CD4-positive, CD25-positive, alpha-beta regulatory T cell (primary cell): Measurements from ENCODE around the gene ZNF558. TPM values are rescaled to one million over a fixed set of nuclear protein-coding genes. Genes with fewer than 3 reads are reported as not detected.

Source experiments
- ATAC-seq, 2 donors: fragments of 150-1000 bp; cut with Tn5 transposase; one replicate each; pipeline ENCODE4 v1.10.0; 2021; ENCODE audit warnings: low read depth in 2 of 2, moderate number of reproducible peaks in 2 of 2, moderate library complexity in 1 of 2
- DNase-seq, 3 donors: peaks; one replicate each; pipeline versions ENCODE4 v3.0.0 to v3.0.0-alpha.2; 2012 to 2022; ENCODE audit warnings: mixed read lengths in 1 of 3
- H3K27ac ChIP-seq: one replicate; pipeline ENCODE4 v1.7.0; 2013; ENCODE audit warnings: mild to moderate bottlenecking, low read length; ENCODE audit not compliant: insufficient read depth, poor library complexity, severe bottlenecking
- H3K27me3 ChIP-seq: one replicate; pipeline ENCODE4 v1.7.0; 2013; ENCODE audit warnings: low read length; ENCODE audit not compliant: control insufficient read depth, insufficient read depth
- H3K36me3 ChIP-seq: one replicate; pipeline ENCODE4 v1.7.0; 2013; ENCODE audit warnings: mild to moderate bottlenecking, low read length, moderate library complexity; ENCODE audit not compliant: control insufficient read depth, insufficient read depth
- H3K4me1 ChIP-seq: 2 replicates; pipeline ENCODE4 v1.7.0; 2013; ENCODE audit warnings: mild to moderate bottlenecking, low read length; ENCODE audit not compliant: insufficient read depth, control insufficient read depth, poor library complexity, severe bottlenecking
- H3K4me3 ChIP-seq: one replicate; pipeline ENCODE4 v1.7.0; 2013; ENCODE audit warnings: low read depth, mild to moderate bottlenecking, low read length, moderate library complexity
- H3K9me3 ChIP-seq, 2 experiments: 1 replicate in 1 of 2; 2 replicates in 1 of 2; pipeline ENCODE4 v1.7.0; 2013; ENCODE audit warnings: low read length in 2 of 2, mild to moderate bottlenecking in 1 of 2, moderate library complexity in 1 of 2; ENCODE audit not compliant: control insufficient read depth in 2 of 2
- H3K27ac Mint-ChIP-seq, 3 donors: one replicate each; pipeline ENCODE4 v1.8.0; 2020 to 2022; ENCODE audit warnings: mild to moderate bottlenecking in 3 of 3, mixed read lengths in 3 of 3, moderate library complexity in 2 of 3
- H3K27me3 Mint-ChIP-seq: one replicate; pipeline ENCODE4 v1.8.0; 2022; ENCODE audit warnings: mild to moderate bottlenecking, mixed read lengths
- H3K36me3 Mint-ChIP-seq: one replicate; pipeline ENCODE4 v1.8.0; 2020; ENCODE audit warnings: mixed read lengths
- H3K4me1 Mint-ChIP-seq, 4 donors: one replicate each; pipeline ENCODE4 v1.8.0; 2020 to 2022; ENCODE audit warnings: mixed read lengths in 4 of 4, mild to moderate bottlenecking in 1 of 4
- H3K4me3 Mint-ChIP-seq, 4 donors: one replicate each; pipeline ENCODE4 v1.8.0; 2020 to 2022; ENCODE audit warnings: mild to moderate bottlenecking in 4 of 4, mixed read lengths in 4 of 4, moderate library complexity in 3 of 4
- H3K9me3 Mint-ChIP-seq, 7 donors: one replicate each; pipeline ENCODE4 v1.8.0; 2020 to 2022; ENCODE audit warnings: mixed read lengths in 7 of 7, mild to moderate bottlenecking in 3 of 7, moderate library complexity in 2 of 7
- polyA plus RNA-seq, 4 donors: library from polyadenylated mRNA; unstranded; fragments of 300-500 nt; fragmentation: Illumina TruSeq; gene quantifications; one replicate each; pipeline ENCODE4 v1.2.3, GENCODE V29; 2021
- total RNA-seq: library from RNA; stranded (reverse); gene quantifications from one replicate; pipeline ENCODE4 v1.2.3, GENCODE V29; 2022

The ZNF558 gene
- 22.9 TPM for total RNA-seq
- polyA plus RNA-seq = 10 to 100 TPM in 1 of 4 donors, 1 to 10 TPM in 3; 6.1 to 11.2 (median 6.7) TPM

DNA sequence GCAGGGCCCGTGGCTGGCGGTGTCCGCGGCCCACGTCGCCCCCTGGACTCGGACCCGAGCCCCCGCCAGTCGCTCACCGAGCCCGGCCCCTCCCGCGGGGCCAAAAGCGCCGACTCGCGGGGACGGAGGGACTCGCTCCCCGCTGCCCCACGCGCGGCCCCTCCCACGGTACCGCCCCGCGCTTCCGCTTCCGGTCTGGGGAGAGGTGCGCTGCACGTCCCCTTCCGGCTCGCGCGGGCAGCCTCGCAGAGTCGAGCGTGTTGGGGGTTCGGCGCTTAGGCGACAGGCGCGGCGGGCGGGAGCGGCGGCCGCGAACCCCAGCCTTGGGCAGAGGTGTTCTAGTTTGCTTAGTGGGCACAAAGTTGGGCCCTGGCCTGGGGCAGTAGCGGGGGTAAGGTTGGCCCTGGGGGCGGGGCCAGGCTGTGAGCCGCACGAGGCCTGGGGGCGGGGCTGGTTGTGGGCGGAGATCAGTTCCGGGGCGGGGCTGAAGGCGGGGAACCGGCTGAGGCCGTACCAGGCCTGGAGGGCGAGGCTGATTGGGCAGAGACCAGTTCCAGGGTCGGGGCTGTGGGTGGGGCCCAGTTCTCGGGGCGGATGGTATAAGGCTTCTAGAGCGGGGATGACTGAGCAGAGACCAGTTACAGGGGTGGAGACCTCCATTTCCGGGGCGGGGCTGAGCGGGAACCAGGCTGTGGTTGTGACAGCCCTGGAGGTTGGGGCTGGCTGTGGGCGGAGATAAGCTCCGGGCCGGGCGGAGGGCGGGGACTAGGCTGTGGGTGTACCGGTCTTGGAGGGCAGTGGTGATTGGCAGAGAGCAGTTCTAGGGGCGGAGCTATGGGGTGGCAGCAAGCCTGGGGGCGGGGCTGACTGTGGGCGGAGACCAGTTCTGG, at the start of gene ZNF558, which contains the start of gene MBD3L1:
Gene ZNF558 (minus strand): TSS at position 173 of the 890 bp plus-strand sequence. CDS start 9,645 bp downstream, outside the sequence.
Gene MBD3L1 (plus strand): TSS at position 246 of the 890 bp plus-strand sequence. CDS start 10,302 bp downstream, outside the sequence.
- peak within 1 kb of the TSS; percentile 90 to 98 (median 95) for H3K4me3 Mint-ChIP-seq
- H3K36me3 Mint-ChIP-seq = peaks cover 9% of the 10 kb centered on the region
- peaks cover 0 to 34% (median 19%) of the 10 kb centered on the region in 4 donors for H3K4me1 Mint-ChIP-seq
- peak within 1 kb of the TSS; percentile 93 for H3K27ac ChIP-seq
- peak within 1 kb of the TSS; percentile 96 to 98 (median 97) for H3K27ac Mint-ChIP-seq
- no peaks in the 10 kb centered on the region for H3K9me3 ChIP-seq
- peaks cover 0 to 5% (median 0%) of the 10 kb centered on the region in 7 donors for H3K9me3 Mint-ChIP-seq
- peaks cover 6% of the 10 kb centered on the region for H3K27me3 Mint-ChIP-seq
- H3K36me3 ChIP-seq = peaks cover 3% of the 10 kb centered on the region
- peaks cover 11% of the 10 kb centered on the region for H3K4me1 ChIP-seq
- peak; percentile 97 to 99 (median 98) for DNase-seq
- peak within 1 kb of the TSS; percentile 78 for H3K4me3 ChIP-seq
- H3K27me3 ChIP-seq = no peaks in the 10 kb centered on the region
- ATAC-seq = peak; percentile 88 to 90

DNA sequence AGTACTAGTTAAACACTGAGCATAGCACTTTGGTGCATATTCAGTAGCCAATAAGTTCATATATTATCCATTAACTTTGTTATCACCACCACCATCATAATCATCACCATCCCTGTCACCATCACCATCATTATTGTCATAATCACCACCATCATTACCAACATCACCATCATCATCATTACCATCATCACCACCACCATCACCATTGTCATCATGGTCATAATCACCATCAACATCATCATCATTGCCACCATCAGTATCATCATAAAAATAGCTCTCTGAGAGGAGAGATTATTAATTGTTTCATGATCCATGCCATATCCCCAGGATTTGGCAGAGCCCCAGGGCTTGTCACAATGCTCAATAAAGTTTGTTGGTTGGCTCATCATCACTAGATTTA, 49.4 kb upstream of the ZNF558 start:
- Histone ChIP-seq H3K36me3 (no peaks in the 10 kb centered on the region), H3K4me1 (no peaks in the 10 kb centered on the region), H3K9me3 (no peaks in the 10 kb centered on the region), H3K4me3 (no peak overlapping the region), H3K27me3 (no peaks in the 10 kb centered on the region), H3K27ac (no peak overlapping the region)
- Mint-ChIP-seq H3K27me3 (no peaks in the 10 kb centered on the region), H3K36me3 (peaks cover 3% of the 10 kb centered on the region), H3K4me3 (no peak overlapping the region), H3K27ac (no peak overlapping the region), H3K4me1 (no peaks in the 10 kb centered on the region), H3K9me3 (peaks cover 3 to 25% (median 8%) of the 10 kb centered on the region in 7 donors)
- ATAC-seq = no peak
- DNase-seq = no peak

GRCh38 chr19:8880868-8881488, 48.9 kb upstream of the ZNF558 start:
- H3K27ac Mint-ChIP-seq = no peak overlapping the region
- Histone ChIP-seq H3K4me1 (no peaks in the 10 kb centered on the region), H3K27me3 (no peaks in the 10 kb centered on the region), H3K36me3 (no peaks in the 10 kb centered on the region), H3K27ac (no peak overlapping the region), H3K9me3 (no peaks in the 10 kb centered on the region), H3K4me3 (no peak overlapping the region)
- H3K36me3 Mint-ChIP-seq = peaks cover 3% of the 10 kb centered on the region
- H3K4me3 Mint-ChIP-seq = no peak overlapping the region
- H3K9me3 Mint-ChIP-seq = peaks cover 3 to 25% (median 12%) of the 10 kb centered on the region in 7 donors
- no peaks in the 10 kb centered on the region for H3K4me1 Mint-ChIP-seq
- DNase-seq (no peak), ATAC-seq (no peak)
- no peaks in the 10 kb centered on the region for H3K27me3 Mint-ChIP-seq

DNA sequence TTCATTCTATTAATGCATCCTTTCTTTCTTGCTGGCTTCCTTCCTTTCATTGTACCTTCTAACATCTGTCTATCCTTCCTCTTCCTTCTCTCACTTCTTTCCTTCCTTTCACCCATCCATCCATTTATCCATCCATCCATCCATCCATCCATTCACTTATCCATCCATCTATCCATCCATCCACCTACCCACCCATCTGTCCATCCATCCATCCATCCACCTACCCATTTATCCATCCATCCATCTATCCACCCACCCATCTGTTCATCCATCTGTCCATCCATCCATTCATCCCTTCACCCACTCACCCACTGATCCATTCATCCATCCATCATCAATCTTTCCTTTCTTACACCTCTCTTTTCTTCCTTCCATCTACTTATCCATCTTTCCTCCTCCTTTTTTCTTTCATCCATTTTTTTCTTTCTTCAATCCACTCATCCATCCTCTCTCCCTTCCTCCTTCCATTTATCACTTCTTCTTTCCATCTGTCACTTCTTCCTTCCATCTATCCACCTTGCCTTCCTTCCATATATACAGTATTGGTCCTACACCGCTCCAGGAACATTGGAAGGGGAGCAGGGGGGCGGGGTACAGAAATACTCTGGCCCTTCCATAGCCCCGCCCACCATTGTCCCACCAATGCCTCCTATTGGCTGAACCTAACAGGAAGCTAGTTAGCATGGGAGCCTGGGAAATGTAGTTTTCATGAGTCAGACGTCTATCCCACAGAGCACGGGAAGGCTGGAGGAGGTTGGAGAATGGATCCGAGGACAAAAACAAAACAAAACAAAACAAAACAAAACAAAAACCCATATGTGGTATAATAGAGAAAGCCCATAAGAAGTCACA, 46.0 kb upstream of the ZNF558 start:
- no peaks in the 10 kb centered on the region for H3K27me3 Mint-ChIP-seq
- H3K36me3 Mint-ChIP-seq = peaks cover 3% of the 10 kb centered on the region
- DNase-seq (no peak), ATAC-seq (no peak)
- peak overlapping the region in 1 of 3 donors; percentile 72 for H3K27ac Mint-ChIP-seq
- peaks cover 0 to 26% (median 12%) of the 10 kb centered on the region in 7 donors for H3K9me3 Mint-ChIP-seq
- H3K4me1 Mint-ChIP-seq = peaks cover 0 to 4% (median 0%) of the 10 kb centered on the region in 4 donors
- Histone ChIP-seq H3K27me3 (no peaks in the 10 kb centered on the region), H3K9me3 (no peaks in the 10 kb centered on the region), H3K27ac (no peak overlapping the region), H3K36me3 (no peaks in the 10 kb centered on the region), H3K4me3 (no peak overlapping the region), H3K4me1 (no peaks in the 10 kb centered on the region)
- no peak overlapping the region for H3K4me3 Mint-ChIP-seq

GRCh38 chr19:8866344-8866743, 34.2 kb upstream of the ZNF558 start:
- Histone ChIP-seq H3K4me3 (no peak overlapping the region), H3K9me3 (no peaks in the 10 kb centered on the region), H3K4me1 (no peaks in the 10 kb centered on the region), H3K27me3 (peaks cover 2% of the 10 kb centered on the region), H3K27ac (no peak overlapping the region), H3K36me3 (no peaks in the 10 kb centered on the region)
- Mint-ChIP-seq H3K36me3 (no peaks in the 10 kb centered on the region), H3K9me3 (no peaks in the 10 kb centered on the region), H3K4me1 (no peaks in the 10 kb centered on the region), H3K27ac (no peak overlapping the region), H3K4me3 (no peak overlapping the region), H3K27me3 (no peaks in the 10 kb centered on the region)
- no peak for ATAC-seq
- no peak for DNase-seq

- H3K9me3 Mint-ChIP-seq = peaks cover 0 to 4% (median 0%) of the 10 kb centered on the region in 7 donors
- H3K27ac Mint-ChIP-seq = no peak overlapping the region
- H3K27me3 Mint-ChIP-seq = peaks cover 9% of the 10 kb centered on the region
Measured at GRCh38 chr19:8858260-8858659, 26.2 kb upstream of the ZNF558 start.

DNA sequence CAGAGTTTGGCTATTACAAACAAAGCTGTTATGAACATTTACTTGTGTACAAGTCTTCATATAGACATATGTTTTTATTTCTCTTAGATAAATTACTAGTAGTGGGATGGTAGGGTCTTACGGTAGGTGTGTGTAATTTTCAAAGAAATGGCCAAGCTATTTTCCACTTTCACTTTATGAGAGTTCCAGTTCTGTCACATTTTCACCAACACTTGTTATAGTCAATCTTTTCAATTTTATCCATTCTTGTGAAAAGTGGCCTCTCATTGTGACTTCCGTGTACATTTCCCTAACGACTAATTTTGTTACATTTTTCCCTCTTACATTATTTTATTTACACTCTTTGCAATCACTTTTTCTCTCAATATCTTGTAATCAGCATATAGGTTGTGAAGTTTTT, 18.4 kb upstream of the ZNF558 start:
- H3K4me3 ChIP-seq = no peak overlapping the region
- peaks cover 0 to 18% (median 6%) of the 10 kb centered on the region in 7 donors for H3K9me3 Mint-ChIP-seq
- H3K4me1 Mint-ChIP-seq = no peaks in the 10 kb centered on the region
- no peaks in the 10 kb centered on the region for H3K27me3 ChIP-seq
- H3K4me3 Mint-ChIP-seq = no peak overlapping the region
- H3K9me3 ChIP-seq = peaks cover 4% of the 10 kb centered on the region in 2 experiments
- peaks cover 13% of the 10 kb centered on the region for H3K27me3 Mint-ChIP-seq
- no peak for ATAC-seq
- H3K36me3 ChIP-seq = no peaks in the 10 kb centered on the region
- H3K36me3 Mint-ChIP-seq = no peaks in the 10 kb centered on the region
- H3K4me1 ChIP-seq = no peaks in the 10 kb centered on the region
- no peak for DNase-seq
- no peak overlapping the region for H3K27ac ChIP-seq
- no peak overlapping the region for H3K27ac Mint-ChIP-seq

More at GRCh38 chr19:8858260-8858659, 26.2 kb upstream of the ZNF558 start:
- H3K9me3 ChIP-seq = no peaks in the 10 kb centered on the region
- Mint-ChIP-seq H3K36me3 (no peaks in the 10 kb centered on the region), H3K4me1 (no peaks in the 10 kb centered on the region), H3K4me3 (no peak overlapping the region)
- peaks cover 2% of the 10 kb centered on the region for H3K27me3 ChIP-seq
- no peaks in the 10 kb centered on the region for H3K4me1 ChIP-seq
- no peak overlapping the region for H3K27ac ChIP-seq
- no peak for ATAC-seq
- no peaks in the 10 kb centered on the region for H3K36me3 ChIP-seq
- H3K4me3 ChIP-seq = no peak overlapping the region
- DNase-seq = no peak
